Endothelial cell of umbilical vein (primary cell): ENCODE results near the gene SSMEM1. TPM values are rescaled to one million over a fixed set of nuclear protein-coding genes. Genes with fewer than 3 reads are reported as not detected.

ENCODE experiments used
- BruUV-seq: library from RNA; stranded (reverse); fragments of 400-500 nt; replicated peaks from 2 replicates; lab custom pipeline; 2021; lab: Mats Ljungman, UMichigan
- CTCF ChIA-PET: fragments of 300-600, 350-600 bp; sonication (Branson Sonifier 250); formaldehyde crosslinking; loops from one replicate; lab custom pipeline; 2021; ENCODE audit warnings: antibody characterized with exemption, inconsistent platforms; lab: Charles Lee
- POLR2A ChIA-PET: fragments of 300-600, 350-600 bp; sonication (Branson Sonifier 250); formaldehyde crosslinking; loops from one replicate; lab custom pipeline; 2021; ENCODE audit warnings: antibody characterized with exemption, inconsistent platforms; lab: Charles Lee
- DNase-seq: peaks from one replicate; pipeline ENCODE4 v3.0.0-alpha.2; 2011; ENCODE audit warnings: low read depth, low spot score
- FAIRE-seq: peaks from 2 replicates; lab custom pipeline; 2011; peaks lifted over from hg19 to GRCh38; lab: Jason Lieb, UNC
- H2AFZ ChIP-seq: 2 replicates; pipeline ENCODE4 v1.6.0; 2012; ENCODE audit warnings: low read depth, low read length, control low read depth, inconsistent platforms
- H3K27ac ChIP-seq: 2 replicates; pipeline ENCODE4 v1.5.1; 2011; ENCODE audit warnings: low read depth, mild to moderate bottlenecking, control low read depth, low read length, moderate library complexity; ENCODE audit not compliant: insufficient read depth
- H3K27me3 ChIP-seq, 2 experiments: 2 replicates each; pipeline versions ENCODE4 v1.6.0 to v1.6.1; 2011; ENCODE audit warnings: low read length in 2 of 2, mixed read lengths in 1 of 2; ENCODE audit not compliant: control insufficient read depth in 2 of 2, insufficient read depth in 2 of 2
- H3K36me3 ChIP-seq, 2 experiments: 2 replicates in 1 of 2; 3 replicates in 1 of 2; pipeline ENCODE4 v1.5.1; 2011; ENCODE audit warnings: low read length in 2 of 2, mild to moderate bottlenecking in 1 of 2, moderate library complexity in 1 of 2; ENCODE audit not compliant: control insufficient read depth in 2 of 2, insufficient read depth in 2 of 2; ENCODE audit errors: extremely low read depth in 1 of 2
- H3K4me1 ChIP-seq: 3 replicates; pipeline ENCODE4 v1.5.1; 2011; ENCODE audit warnings: mild to moderate bottlenecking, low read length; ENCODE audit not compliant: control insufficient read depth, insufficient read depth; ENCODE audit errors: extremely low read depth
- H3K4me2 ChIP-seq: 2 replicates; pipeline ENCODE4 v1.6.1; 2011; ENCODE audit warnings: low read length, control low read depth, mixed read lengths; ENCODE audit not compliant: insufficient read depth
- H3K4me3 ChIP-seq, 3 experiments: fragments of 200-600 bp in 1 of 3; sonication (generic), shearing (Covaris generic) in 1 of 3; replicated peaks in 1 of 3; 2 replicates each; pipeline ENCODE4 v1.5.1; 2011 to 2016; ENCODE audit warnings: control low read depth in 3 of 3, low read length in 3 of 3, mild to moderate bottlenecking in 2 of 3, inconsistent platforms in 1 of 3, low read depth in 1 of 3, moderate library complexity in 1 of 3; ENCODE audit not compliant: insufficient read depth in 1 of 3
- H3K79me2 ChIP-seq: 2 replicates; pipeline ENCODE4 v1.6.0; 2012; ENCODE audit warnings: low read length, inconsistent platforms; ENCODE audit not compliant: control insufficient read depth, insufficient read depth
- H3K9ac ChIP-seq: replicated peaks from 2 replicates; pipeline ENCODE3; 2011; ENCODE audit warnings: low read length, control low read depth; ENCODE audit not compliant: insufficient read depth; ENCODE audit errors: extremely low read depth
- H3K9me1 ChIP-seq: replicated peaks from 3 replicates; pipeline ENCODE4 v1.6.0; 2011; ENCODE audit warnings: mild to moderate bottlenecking, low read length; ENCODE audit not compliant: control insufficient read depth, insufficient read depth; ENCODE audit errors: extremely low read depth
- H3K9me3 ChIP-seq: replicated peaks from 2 replicates; pipeline ENCODE4 v1.5.1; 2012; ENCODE audit warnings: low read length, inconsistent platforms; ENCODE audit not compliant: control insufficient read depth, insufficient read depth
- H4K20me1 ChIP-seq: replicated peaks from 2 replicates; pipeline ENCODE3; 2011; ENCODE audit warnings: mild to moderate bottlenecking, low read length; ENCODE audit not compliant: control insufficient read depth, insufficient read depth; ENCODE audit errors: extremely low read depth
- EZH2 ChIP-seq: IDR thresholded peaks from 2 replicates; pipeline ENCODE4 v1.6.1; 2012; ENCODE audit warnings: borderline replicate concordance, low read depth, mild to moderate bottlenecking, moderate library complexity, low read length, inconsistent platforms; ENCODE audit not compliant: severe bottlenecking
- FOS ChIP-seq: IDR thresholded peaks from 2 replicates; pipeline ENCODE4 v1.6.1; 2011; ENCODE audit warnings: mild to moderate bottlenecking, low read length, moderate library complexity, borderline replicate concordance; ENCODE audit not compliant: insufficient read depth
- GATA2 ChIP-seq: IDR thresholded peaks from 2 replicates; pipeline ENCODE4 v1.7.0; 2011; ENCODE audit warnings: low read depth, mild to moderate bottlenecking, moderate library complexity, mixed read lengths, low read length; ENCODE audit not compliant: insufficient read length, insufficient read depth
- JUN ChIP-seq: IDR thresholded peaks from 2 replicates; pipeline ENCODE4 v1.6.1; 2011; ENCODE audit warnings: borderline replicate concordance, low read depth; ENCODE audit not compliant: insufficient read length, insufficient read depth
- MYC ChIP-seq: IDR thresholded peaks from one replicate; pipeline ENCODE4 v1.6.1; 2011; ENCODE audit warnings: mild to moderate bottlenecking, low read depth, low read length
- POLR2A ChIP-seq: IDR thresholded peaks from 2 replicates; pipeline ENCODE4 v1.6.1; 2012; ENCODE audit warnings: low read depth, mild to moderate bottlenecking, control low read depth, low read length
- POLR2AphosphoS5 ChIP-seq: IDR thresholded peaks from 2 replicates; pipeline ENCODE4 v1.6.1; 2012; ENCODE audit warnings: low read depth, mild to moderate bottlenecking, control low read depth, low read length, moderate library complexity; ENCODE audit not compliant: insufficient read depth
- dilution Hi-C: fragments of 300-500 bp; cut with MboI; formaldehyde crosslinking; loops from one replicate; pipeline ENCODE4 v1.15.0; 2019; ENCODE audit warnings: low sequenced_read_pairs; ENCODE audit not compliant: extremely low pct_ligation_motif_present
- intact Hi-C: fragments of 100-400 bp; cut with micrococcal nuclease; formaldehyde crosslinking; loops from one replicate; pipeline ENCODE4 v1.10.0; 2022
- polyA plus RNA-seq, 4 experiments: library from polyadenylated mRNA; depleted of rRNA in 3 of 4; stranded (reverse) in 3 of 4; unstranded in 1 of 4; fragments of >200 nt; gene quantifications; 2 replicates each; pipeline versions ENCODE4 v1.2.1 to v1.2.3, GENCODE V29; 2011 to 2012; ENCODE audit warnings: missing spikeins in 1 of 4
- total RNA-seq: library from RNA; stranded (reverse); gene quantifications from 2 replicates; pipeline ENCODE4 v1.2.3, GENCODE V29; 2021
- TF ChIP-seq, protein P1 (sequence below): IDR thresholded peaks from 2 replicates; pipeline ENCODE4 v1.6.1; 2011; ENCODE audit not compliant: insufficient read depth, insufficient read length
- TF ChIP-seq, protein P2 (sequence below), 2 donors: IDR thresholded peaks; 1 replicate in 1 of 2; 2 replicates in 1 of 2; pipeline ENCODE4 v1.5.1; 2011; ENCODE audit warnings: low read length in 2 of 2, mild to moderate bottlenecking in 2 of 2, moderate library complexity in 2 of 2, control low read depth in 1 of 2, inconsistent platforms in 1 of 2, low read depth in 1 of 2; ENCODE audit not compliant: insufficient read depth in 1 of 2; ENCODE audit errors: extremely low read depth in 1 of 2

SSMEM1 gene
- total and polyA plus RNA-seq, 2 donors (not counting 3 experiments of a cell fraction or from before 2014, with no cell fraction given), result not detected

DNA sequence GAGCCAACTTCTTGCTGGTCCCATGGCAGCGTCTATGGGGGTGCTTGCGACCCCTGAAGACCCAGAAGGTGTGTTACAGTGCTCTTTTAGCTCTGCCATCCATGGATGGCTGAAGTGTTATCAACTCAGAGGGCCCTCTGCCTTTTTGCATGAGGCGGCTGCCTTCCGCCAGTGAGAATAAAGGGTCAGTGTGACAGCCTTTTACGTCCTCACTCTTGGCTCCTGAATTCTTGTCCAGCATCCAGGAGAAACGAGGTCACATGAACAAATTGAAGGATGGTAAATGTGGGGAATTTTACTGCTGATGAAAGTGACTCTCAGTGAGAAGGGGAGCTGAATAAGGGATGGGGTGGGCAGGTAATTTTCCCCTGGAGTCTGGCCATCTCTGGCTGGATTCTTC is 24.1 kb downstream of the SSMEM1 start:
- no peak overlapping the region for H2AFZ ChIP-seq
- FAIRE-seq (no peak), DNase-seq (no peak)
- ChIA-PET POLR2A (no interaction called here), CTCF (interaction anchor here (1.4 to 1.6 kb wide), 2 partner anchors 9 to 169 kb away, joined by 3 to 4 read pairs; no protein-coding TSS in a partner anchor)
- intact Hi-C loops, result no loop called here
- peaks cover 2 to 4% of the 10 kb centered on the region in 2 experiments for H3K27me3 ChIP-seq
- no peaks in the 10 kb centered on the region for H4K20me1 ChIP-seq
- no peaks in the 10 kb centered on the region for H3K9me3 ChIP-seq
- BruUV-seq, result no TSS peak
- no peak overlapping the region for H3K4me2 ChIP-seq
- TF ChIP-seq FOS (no peak), MYC (no peak), JUN (no peak), GATA2 (no peak), EZH2 (no peak), POLR2A (no peak), POLR2AphosphoS5 (no peak)
- TF ChIP-seq, protein P1, sequence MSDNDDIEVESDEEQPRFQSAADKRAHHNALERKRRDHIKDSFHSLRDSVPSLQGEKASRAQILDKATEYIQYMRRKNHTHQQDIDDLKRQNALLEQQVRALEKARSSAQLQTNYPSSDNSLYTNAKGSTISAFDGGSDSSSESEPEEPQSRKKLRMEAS, result no peak
- TF ChIP-seq, protein P2, sequence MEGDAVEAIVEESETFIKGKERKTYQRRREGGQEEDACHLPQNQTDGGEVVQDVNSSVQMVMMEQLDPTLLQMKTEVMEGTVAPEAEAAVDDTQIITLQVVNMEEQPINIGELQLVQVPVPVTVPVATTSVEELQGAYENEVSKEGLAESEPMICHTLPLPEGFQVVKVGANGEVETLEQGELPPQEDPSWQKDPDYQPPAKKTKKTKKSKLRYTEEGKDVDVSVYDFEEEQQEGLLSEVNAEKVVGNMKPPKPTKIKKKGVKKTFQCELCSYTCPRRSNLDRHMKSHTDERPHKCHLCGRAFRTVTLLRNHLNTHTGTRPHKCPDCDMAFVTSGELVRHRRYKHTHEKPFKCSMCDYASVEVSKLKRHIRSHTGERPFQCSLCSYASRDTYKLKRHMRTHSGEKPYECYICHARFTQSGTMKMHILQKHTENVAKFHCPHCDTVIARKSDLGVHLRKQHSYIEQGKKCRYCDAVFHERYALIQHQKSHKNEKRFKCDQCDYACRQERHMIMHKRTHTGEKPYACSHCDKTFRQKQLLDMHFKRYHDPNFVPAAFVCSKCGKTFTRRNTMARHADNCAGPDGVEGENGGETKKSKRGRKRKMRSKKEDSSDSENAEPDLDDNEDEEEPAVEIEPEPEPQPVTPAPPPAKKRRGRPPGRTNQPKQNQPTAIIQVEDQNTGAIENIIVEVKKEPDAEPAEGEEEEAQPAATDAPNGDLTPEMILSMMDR (IDR thresholded peaks at IDR 0.05; ENCODE audit: extremely low read depth in 1 of 2, insufficient read depth in 1 of 2, low read depth in 1 of 2, low read length in 2 of 2), result no peak
- no peak overlapping the region for H3K9ac ChIP-seq
- dilution Hi-C loops, result no loop called here
- H3K4me3 ChIP-seq, result no peak overlapping the region
- H3K79me2 ChIP-seq, result no peaks in the 10 kb centered on the region
- H3K9me1 ChIP-seq, result no peaks in the 10 kb centered on the region
- H3K36me3 ChIP-seq, result no peaks in the 10 kb centered on the region
- H3K4me1 ChIP-seq, result no peaks in the 10 kb centered on the region
- no peak overlapping the region for H3K27ac ChIP-seq
